Renal cortex interstitium (tissue), 11 donors: ENCODE results near the gene MTX2. TPM values are rescaled to one million over a fixed set of nuclear protein-coding genes. Genes with fewer than 3 reads are reported as not detected.
"Not testable (repeated sequence)": the region's sequence is repeated elsewhere in the genome, so short reads cannot be mapped to it uniquely, and the experiment has no call there.

Experiments
- DNase-seq, 11 donors: peaks; one replicate each; pipeline ENCODE4 v3.0.0-alpha.2; 2013; ENCODE audit warnings: low read depth in 9 of 11, low spot score in 4 of 11; ENCODE audit errors: extremely low read depth in 1 of 11
- polyA plus RNA-seq, 3 donors: library from polyadenylated mRNA; unstranded; fragments of 120-200 nt; gene quantifications; one replicate each; pipeline ENCODE4 v1.2.1, GENCODE V29; 2013; ENCODE audit not compliant: insufficient read length in 3 of 3

The MTX2 gene
- polyA plus RNA-seq, 3 donors: 80.8 to 99.6 (median 91.0) TPM

- DNase-seq: no peak
Measured at GRCh38 chr2:176331646-176332045, 62.4 kb downstream of the MTX2 start.

- no peak for DNase-seq
Measured at GRCh38 chr2:176334729-176335128, 65.5 kb downstream of the MTX2 start.

GRCh38 chr2:176338395-176338794 is 69.2 kb downstream of the MTX2 start:
- DNase-seq: no peak

- no peak for DNase-seq
Measured at GRCh38 chr2:176339208-176339607, 70.0 kb downstream of the MTX2 start.

- no peak for DNase-seq
Measured at GRCh38 chr2:176356251-176356650, 87.0 kb downstream of the MTX2 start.

GRCh38 chr2:176364273-176364977 is 95.2 kb downstream of the MTX2 start:
- DNase-seq: no peak

- no peak for DNase-seq
Measured at GRCh38 chr2:176368349-176368748, 99.1 kb downstream of the MTX2 start.

- peak in 1 of 11 donors; percentile 8 for DNase-seq
Measured at GRCh38 chr2:176370467-176371171, 101.4 kb downstream of the MTX2 start.

GRCh38 chr2:176373155-176373554 is 103.9 kb downstream of the MTX2 start:
- DNase-seq: not testable (repeated sequence)

- DNase-seq: no peak
Measured at GRCh38 chr2:176378323-176378722, 109.1 kb downstream of the MTX2 start.

GRCh38 chr2:176380341-176380740 is 111.1 kb downstream of the MTX2 start:
- no peak for DNase-seq

- DNase-seq: no peak
Measured at GRCh38 chr2:176383100-176383499, 113.9 kb downstream of the MTX2 start.

- DNase-seq: no peak
Measured at GRCh38 chr2:176383836-176384442, 114.7 kb downstream of the MTX2 start.

GRCh38 chr2:176385219-176385759 is 116.0 kb downstream of the MTX2 start:
- no peak for DNase-seq

- DNase-seq: no peak
Measured at GRCh38 chr2:176385838-176386237, 116.6 kb downstream of the MTX2 start.

Other genes starting within 250 kb of the MTX2 start
- gene EVX2, start 185.5 kb upstream of the MTX2 start, polyA plus RNA-seq: not detected
- gene HOXD13, start 176.7 kb upstream of the MTX2 start, polyA plus RNA-seq: under 1 TPM; 0.14 to 0.22 (median 0.17) TPM
- gene HOXD12, start 169.6 kb upstream of the MTX2 start, polyA plus RNA-seq: under 1 TPM; 0.26 to 0.76 (median 0.62) TPM
- gene HOXD11, start 162.2 kb upstream of the MTX2 start, polyA plus RNA-seq: 10 to 100 TPM; 55.1 to 72.7 (median 67.2) TPM
- 100 to 1,000 TPM; 163 to 188 (median 178) TPM for gene HOXD10, start 152.7 kb upstream of the MTX2 start, polyA plus RNA-seq
- gene HOXD9, start 146.7 kb upstream of the MTX2 start, polyA plus RNA-seq: 10 to 100 TPM; 74.3 to 99.6 (median 80.9) TPM
- gene HOXD8, start 139.7 kb upstream of the MTX2 start, polyA plus RNA-seq: 100 to 1,000 TPM; 169 to 187 (median 181) TPM
- gene HOXD4, start 117.9 kb upstream of the MTX2 start, polyA plus RNA-seq: 10 to 100 TPM; 47.8 to 80.8 (median 56.1) TPM
- 10 to 100 TPM; 25.3 to 30.3 (median 26.5) TPM for gene HOXD3, start 112.1 kb upstream of the MTX2 start, polyA plus RNA-seq
- gene HOXD1, start 80.8 kb upstream of the MTX2 start, polyA plus RNA-seq: 10 to 100 TPM in 2 of 3 donors, 1 to 10 TPM in 1; 9.8 to 12.4 (median 10.4) TPM